ENCODE data around the gene ATAD3A.
A peak's percentile ranks its signal among the peaks of the same experiment; 100 is the strongest.

ATAD3A gene

GRCh38 chr1:1558591-1558990 lies 46.6 kb downstream of the ATAD3A start:
- DNase-seq: peak; percentile 2

GRCh38 chr1:1559066-1559465 lies 47.1 kb downstream of the ATAD3A start:
- DNase-seq: peak; percentile 44

- DNase-seq: no peak
These were observed 48.2 kb downstream of the ATAD3A start for GRCh38 chr1:1560178-1560577.

- DNase-seq: no peak
These were observed 50.0 kb downstream of the ATAD3A start for GRCh38 chr1:1561801-1562470.

- DNase-seq: no peak
These were observed 50.7 kb downstream of the ATAD3A start for GRCh38 chr1:1562556-1563195.

- DNase-seq: no peak
These were observed 51.7 kb downstream of the ATAD3A start for GRCh38 chr1:1563688-1564087.

GRCh38 chr1:1564268-1564667 lies 52.3 kb downstream of the ATAD3A start:
- no peak for DNase-seq

- DNase-seq: no peak
These were observed 53.4 kb downstream of the ATAD3A start for GRCh38 chr1:1565340-1565739.

GRCh38 chr1:1567152-1567875 lies 55.4 kb downstream of the ATAD3A start:
- no peak for DNase-seq

- DNase-seq: no peak
These were observed 55.9 kb downstream of the ATAD3A start for GRCh38 chr1:1567891-1568291.

- no peak for DNase-seq
These were observed 57.4 kb downstream of the ATAD3A start for GRCh38 chr1:1569341-1569740.

GRCh38 chr1:1573843-1574720 lies 62.1 kb downstream of the ATAD3A start:
- DNase-seq: no peak

- peak; percentile 96 for DNase-seq
These were observed 63.0 kb downstream of the ATAD3A start, which contains the start of gene SSU72 for GRCh38 chr1:1574721-1575537. Gene SSU72 (minus strand): TSS chr1:1574863. CDS start chr1:1574557, 306 bp downstream.

- DNase-seq: no peak
These were observed 65.5 kb downstream of the ATAD3A start for GRCh38 chr1:1577367-1578011.

- DNase-seq: no peak
These were observed 66.5 kb downstream of the ATAD3A start for GRCh38 chr1:1578371-1578940.

- no peak for DNase-seq
These were observed 70.8 kb downstream of the ATAD3A start for GRCh38 chr1:1582585-1583346.

- DNase-seq: no peak
These were observed 71.5 kb downstream of the ATAD3A start for GRCh38 chr1:1583347-1584010.
